Neuronal stem cell (in vitro differentiated cells): ENCODE results near the gene ZDHHC5.

Source experiments
- DNase-seq: peaks from one replicate; pipeline ENCODE4 v3.0.0-alpha.2; 2013; ENCODE audit warnings: low spot score
- H2AFZ ChIP-seq: one replicate; pipeline ENCODE4 v1.6.1; 2013; ENCODE audit warnings: mild to moderate bottlenecking, low read length, inconsistent platforms
- H2AK5ac ChIP-seq: 2 replicates; pipeline ENCODE4 v1.6.1; 2013; ENCODE audit warnings: low read depth, mild to moderate bottlenecking, inconsistent platforms, low read length, moderate library complexity, mixed read lengths
- H2BK120ac ChIP-seq: 2 replicates; pipeline ENCODE4 v1.6.1; 2013; ENCODE audit warnings: low read depth, mild to moderate bottlenecking, inconsistent platforms, low read length, moderate library complexity, mixed read lengths
- H2BK12ac ChIP-seq: one replicate; pipeline ENCODE4 v1.6.1; 2013; ENCODE audit warnings: low read length, inconsistent platforms
- H2BK15ac ChIP-seq: 2 replicates; pipeline ENCODE4 v1.6.1; 2013; ENCODE audit warnings: mild to moderate bottlenecking, low read length, inconsistent platforms, mixed read lengths
- H2BK5ac ChIP-seq: one replicate; pipeline ENCODE4 v1.6.1; 2013; ENCODE audit warnings: inconsistent platforms, mild to moderate bottlenecking, low read length, moderate library complexity
- H3K14ac ChIP-seq: one replicate; pipeline ENCODE4 v1.6.1; 2013; ENCODE audit warnings: low read length, inconsistent platforms
- H3K18ac ChIP-seq: 2 replicates; pipeline ENCODE4 v1.6.1; 2013; ENCODE audit warnings: low read length, inconsistent platforms
- H3K23ac ChIP-seq: 2 replicates; pipeline ENCODE4 v1.6.1; 2013; ENCODE audit warnings: low read depth, mild to moderate bottlenecking, mixed read lengths, low read length, inconsistent platforms; ENCODE audit not compliant: poor library complexity
- H3K27ac ChIP-seq: replicated peaks from 3 replicates; pipeline ENCODE4 v1.5.1; 2013; ENCODE audit warnings: low read length, inconsistent platforms
- H3K27me3 ChIP-seq, 3 experiments: 2 replicates each; pipeline ENCODE4 v1.6.1; 2013; ENCODE audit warnings: low read length in 3 of 3, mild to moderate bottlenecking in 2 of 3, inconsistent platforms in 1 of 3, low read depth in 1 of 3, mixed read lengths in 1 of 3, moderate library complexity in 1 of 3; ENCODE audit not compliant: control insufficient read depth in 3 of 3, insufficient read depth in 3 of 3
- H3K36me3 ChIP-seq, 2 donors: replicated peaks in 1 of 2; 2 replicates each; pipeline ENCODE4 v1.6.1; 2013; ENCODE audit warnings: low read length in 2 of 2; ENCODE audit not compliant: control insufficient read depth in 2 of 2, insufficient read depth in 2 of 2
- H3K4ac ChIP-seq: 2 replicates; pipeline ENCODE4 v1.6.1; 2013; ENCODE audit warnings: inconsistent platforms, mild to moderate bottlenecking, low read length, moderate library complexity
- H3K4me1 ChIP-seq, 2 donors: 1 replicate in 1 of 2; 2 replicates in 1 of 2; pipeline ENCODE4 v1.6.1; 2013; ENCODE audit warnings: low read length in 2 of 2, low read depth in 1 of 2; ENCODE audit not compliant: control insufficient read depth in 2 of 2, insufficient read depth in 1 of 2
- H3K4me2 ChIP-seq: one replicate; pipeline ENCODE4 v1.6.1; 2013; ENCODE audit warnings: mild to moderate bottlenecking, low read length, inconsistent platforms; ENCODE audit not compliant: insufficient read depth, poor library complexity, severe bottlenecking
- H3K4me3 ChIP-seq, 2 donors: 2 replicates each; pipeline ENCODE4 v1.5.1; 2013; ENCODE audit warnings: low read length in 2 of 2, mild to moderate bottlenecking in 2 of 2, inconsistent platforms in 1 of 2, moderate library complexity in 1 of 2
- H3K79me1 ChIP-seq: one replicate; pipeline ENCODE4 v1.6.1; 2013; ENCODE audit warnings: low read depth, mild to moderate bottlenecking, inconsistent platforms, low read length, moderate library complexity
- H3K9ac ChIP-seq: one replicate; pipeline ENCODE4 v1.6.1; 2013; ENCODE audit warnings: mild to moderate bottlenecking, low read depth, low read length, inconsistent platforms; ENCODE audit not compliant: poor library complexity
- H3K9me3 ChIP-seq, 2 donors: replicated peaks in 1 of 2; 2 replicates each; pipeline versions ENCODE3 to v1.6.1; 2013; ENCODE audit warnings: low read length in 2 of 2, mild to moderate bottlenecking in 2 of 2, inconsistent platforms in 1 of 2, low read depth in 1 of 2, mixed read lengths in 1 of 2, moderate library complexity in 1 of 2; ENCODE audit not compliant: control insufficient read depth in 2 of 2, insufficient read depth in 1 of 2
- H4K8ac ChIP-seq: one replicate; pipeline ENCODE4 v1.6.1; 2013; ENCODE audit warnings: low read depth, mild to moderate bottlenecking, inconsistent platforms, low read length, moderate library complexity
- H4K91ac ChIP-seq: one replicate; pipeline ENCODE4 v1.6.1; 2013; ENCODE audit warnings: low read length, low read depth, mild to moderate bottlenecking, inconsistent platforms; ENCODE audit not compliant: poor library complexity
- WGBS, 2 donors: extraction: QIAGEN DNeasy Blood & Tissue Kit; methylation state at CpG; one replicate each; pipeline ENCODE4 v1.1.7; 2013; ENCODE audit warnings: missing lambda C conversion rate in 2 of 2, mixed read lengths in 1 of 2; ENCODE audit not compliant: insufficient read length in 2 of 2, insufficient replicate concordance in 1 of 2; ENCODE audit errors: extremely low coverage in 2 of 2; 5-methylcytosine and 5-hydroxymethylcytosine counted together

The ZDHHC5 gene

GRCh38 chr11:57656885-57657193, 11.1 kb upstream of the ZDHHC5 start:
- no peak overlapping the region for H3K4ac ChIP-seq
- H2AFZ ChIP-seq: peak overlapping the region; percentile 79
- H3K79me1 ChIP-seq: peaks cover 5% of the 10 kb centered on the region
- H2AK5ac ChIP-seq: no peak overlapping the region
- H2BK15ac ChIP-seq: no peak overlapping the region
- DNase-seq: no peak
- H3K14ac ChIP-seq: no peak overlapping the region
- H2BK120ac ChIP-seq: no peak overlapping the region
- H4K91ac ChIP-seq: no peak overlapping the region
- no peak overlapping the region for H2BK12ac ChIP-seq
- WGBS, 2 donors: no CpG with 5 or more reads among the region's 5 CpGs
- H3K4me1 ChIP-seq: peaks cover 4 to 10% of the 10 kb centered on the region in 2 donors
- H3K36me3 ChIP-seq: peaks cover 13 to 29% of the 10 kb centered on the region in 2 donors
- H3K27me3 ChIP-seq: no peaks in the 10 kb centered on the region
- no peak overlapping the region for H3K23ac ChIP-seq
- no peak overlapping the region for H3K9ac ChIP-seq
- no peak overlapping the region for H2BK5ac ChIP-seq
- H3K27ac ChIP-seq: no peak overlapping the region
- H4K8ac ChIP-seq: no peak overlapping the region
- H3K18ac ChIP-seq: no peak overlapping the region
- no peak overlapping the region for H3K4me2 ChIP-seq
- no peaks in the 10 kb centered on the region for H3K9me3 ChIP-seq
- H3K4me3 ChIP-seq: peak overlapping the region in 1 of 2 donors; percentile 56

DNA sequence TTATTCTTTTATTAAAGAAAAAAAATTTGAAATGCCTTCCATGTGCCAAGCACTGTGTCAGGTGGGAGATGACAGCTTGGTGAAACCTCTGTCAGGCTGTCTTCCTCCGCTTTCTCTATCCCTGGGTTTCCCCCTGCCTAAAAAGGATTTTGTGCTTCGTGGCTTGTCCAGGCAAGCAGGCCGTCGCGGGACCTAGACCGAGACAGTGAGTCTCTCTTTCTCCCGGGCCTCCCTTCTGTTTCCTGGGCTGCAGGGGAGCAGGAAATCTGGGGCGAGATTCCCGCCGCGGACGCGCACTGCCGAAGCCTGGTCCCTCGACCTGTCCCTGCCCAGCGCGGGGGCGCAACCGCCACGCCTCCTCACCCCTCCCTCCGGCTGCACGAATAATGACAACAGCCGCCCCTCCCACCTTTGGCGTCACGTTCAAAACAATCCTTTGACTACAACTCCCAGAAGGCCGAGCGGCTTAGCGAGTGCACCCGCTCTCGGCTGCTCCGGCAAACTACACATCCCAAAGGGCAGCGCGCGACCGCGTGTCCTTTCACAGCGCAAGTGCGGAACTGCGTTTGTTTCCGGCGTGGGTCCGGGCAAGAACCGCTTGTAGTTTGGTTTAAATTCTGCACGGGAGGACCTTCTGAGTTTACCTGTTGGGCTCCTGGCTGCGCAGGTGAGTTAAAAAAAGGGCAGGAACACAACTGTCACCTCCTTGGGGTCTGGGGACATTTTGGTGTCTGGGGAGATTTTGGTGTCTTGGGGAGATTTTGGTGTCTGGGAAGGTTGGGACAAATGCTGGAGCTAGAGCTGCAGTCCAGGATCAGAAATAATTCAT, 10.5 kb upstream of the ZDHHC5 start, which contains the start of gene CLP1:
Gene CLP1 (plus strand): TSS at position 569 of the 829 bp plus-strand sequence. CDS start 1,715 bp downstream, outside the sequence.
- Histone ChIP-seq H2BK120ac (no peak within 1 kb of the TSS), H3K4ac (no peak within 1 kb of the TSS), H3K18ac (peak within 1 kb of the TSS; percentile 91), H3K27me3 (no peaks in the 10 kb centered on the region), H3K79me1 (peaks cover 5% of the 10 kb centered on the region), H3K4me3 (peak within 1 kb of the TSS; percentile 56 to 87), H3K14ac (no peak within 1 kb of the TSS), H3K27ac (peak within 1 kb of the TSS; percentile 55), H3K4me1 (peaks cover 4 to 10% of the 10 kb centered on the region in 2 donors), H2BK12ac (no peak within 1 kb of the TSS), H3K9me3 (no peaks in the 10 kb centered on the region), H4K8ac (no peak within 1 kb of the TSS), H3K9ac (peak within 1 kb of the TSS; percentile 1), H2AK5ac (no peak within 1 kb of the TSS), H3K36me3 (peaks cover 13 to 34% of the 10 kb centered on the region in 2 donors), H4K91ac (no peak within 1 kb of the TSS), H2AFZ (peak within 1 kb of the TSS; percentile 79), H2BK15ac (no peak within 1 kb of the TSS), H2BK5ac (no peak within 1 kb of the TSS), H3K4me2 (peak within 1 kb of the TSS; percentile 83), H3K23ac (peak within 1 kb of the TSS; percentile 83)
- peak; percentile 98 for DNase-seq
- WGBS, 2 donors: no CpG with 5 or more reads among the region's 45 CpGs

- Histone ChIP-seq H3K9me3 (no peaks in the 10 kb centered on the region), H2AFZ (no peak overlapping the region), H3K36me3 (peaks cover 15 to 39% of the 10 kb centered on the region in 2 donors), H3K4me1 (peaks cover 4 to 7% of the 10 kb centered on the region in 2 donors), H3K4ac (no peak overlapping the region), H2BK15ac (no peak overlapping the region), H3K14ac (no peak overlapping the region), H3K4me3 (peak overlapping the region; percentile 56 to 87), H3K9ac (peak overlapping the region; percentile 1), H2BK5ac (no peak overlapping the region), H3K79me1 (peaks cover 5% of the 10 kb centered on the region), H2BK120ac (no peak overlapping the region), H3K18ac (no peak overlapping the region), H4K91ac (no peak overlapping the region), H2BK12ac (no peak overlapping the region), H3K27ac (no peak overlapping the region), H3K23ac (no peak overlapping the region), H2AK5ac (no peak overlapping the region), H4K8ac (no peak overlapping the region), H3K27me3 (no peaks in the 10 kb centered on the region), H3K4me2 (peak overlapping the region; percentile 72)
- no CpG with 5 or more reads among the region's 8 CpGs for WGBS, 2 donors
- DNase-seq: no peak
Measured at GRCh38 chr11:57658023-57658361, 9.9 kb upstream of the ZDHHC5 start.

DNA sequence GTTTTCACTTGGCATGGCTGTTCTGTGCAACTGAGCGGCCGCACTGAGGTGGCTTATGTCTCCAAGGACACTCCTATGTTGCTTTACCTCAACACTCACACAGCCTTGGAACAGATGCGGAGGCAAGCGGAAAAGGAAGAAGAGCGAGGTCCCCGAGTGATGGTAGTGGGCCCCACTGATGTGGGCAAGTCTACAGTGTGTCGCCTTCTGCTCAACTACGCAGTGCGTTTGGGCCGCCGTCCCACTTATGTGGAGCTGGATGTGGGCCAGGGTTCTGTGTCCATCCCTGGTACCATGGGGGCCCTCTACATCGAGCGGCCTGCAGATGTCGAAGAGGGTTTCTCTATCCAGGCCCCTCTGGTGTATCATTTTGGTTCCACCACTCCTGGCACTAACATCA, 8.2 kb upstream of the ZDHHC5 start:
- Histone ChIP-seq H3K4me2 (no peak overlapping the region), H3K4me1 (peaks cover 2 to 3% of the 10 kb centered on the region in 2 donors), H3K4ac (no peak overlapping the region), H3K9me3 (no peaks in the 10 kb centered on the region), H3K79me1 (peaks cover 5% of the 10 kb centered on the region), H3K23ac (no peak overlapping the region), H3K27ac (no peak overlapping the region), H3K4me3 (no peak overlapping the region), H3K18ac (no peak overlapping the region), H2AFZ (no peak overlapping the region), H3K36me3 (peaks cover 15 to 40% of the 10 kb centered on the region in 2 donors), H2BK5ac (no peak overlapping the region), H2BK120ac (no peak overlapping the region), H2BK12ac (no peak overlapping the region), H3K27me3 (no peaks in the 10 kb centered on the region), H4K8ac (no peak overlapping the region), H2AK5ac (no peak overlapping the region), H3K9ac (no peak overlapping the region), H3K14ac (no peak overlapping the region), H2BK15ac (no peak overlapping the region), H4K91ac (no peak overlapping the region)
- WGBS, 2 donors: no CpG with 5 or more reads among the region's 14 CpGs
- no peak for DNase-seq
